AG09319 (cell line): ENCODE results near the gene NCKAP1.

ENCODE experiments used
- DNase-seq: peaks from one replicate; pipeline ENCODE4 v3.0.0-alpha.2; 2010; ENCODE audit warnings: low read depth; ENCODE audit errors: extremely low read depth
- TF ChIP-seq, protein P1 (sequence below): IDR thresholded peaks from 2 replicates; pipeline ENCODE4 v1.5.1; 2011; ENCODE audit warnings: low read depth, mild to moderate bottlenecking, inconsistent platforms, low read length, moderate library complexity

NCKAP1 gene

DNA sequence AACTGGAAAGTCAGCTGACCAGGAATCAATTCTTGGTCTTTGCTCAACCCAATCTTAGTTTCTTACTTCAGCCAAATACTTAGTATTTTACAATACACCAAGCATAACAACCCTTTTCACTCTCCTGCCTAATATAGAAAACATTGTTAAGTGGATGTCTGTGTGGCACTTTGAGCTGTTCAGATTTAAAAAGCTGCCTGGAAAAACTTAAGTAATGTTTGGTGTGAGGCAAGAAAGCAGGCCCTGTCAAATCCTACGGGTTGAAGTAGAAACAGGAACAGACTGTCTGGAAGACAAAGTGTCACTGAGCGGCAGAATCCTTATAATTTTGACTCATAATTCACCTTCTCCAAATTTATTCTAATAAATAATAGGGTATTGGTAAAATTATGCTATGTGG is 134.7 kb downstream of the NCKAP1 start:
- TF ChIP-seq, protein P1, sequence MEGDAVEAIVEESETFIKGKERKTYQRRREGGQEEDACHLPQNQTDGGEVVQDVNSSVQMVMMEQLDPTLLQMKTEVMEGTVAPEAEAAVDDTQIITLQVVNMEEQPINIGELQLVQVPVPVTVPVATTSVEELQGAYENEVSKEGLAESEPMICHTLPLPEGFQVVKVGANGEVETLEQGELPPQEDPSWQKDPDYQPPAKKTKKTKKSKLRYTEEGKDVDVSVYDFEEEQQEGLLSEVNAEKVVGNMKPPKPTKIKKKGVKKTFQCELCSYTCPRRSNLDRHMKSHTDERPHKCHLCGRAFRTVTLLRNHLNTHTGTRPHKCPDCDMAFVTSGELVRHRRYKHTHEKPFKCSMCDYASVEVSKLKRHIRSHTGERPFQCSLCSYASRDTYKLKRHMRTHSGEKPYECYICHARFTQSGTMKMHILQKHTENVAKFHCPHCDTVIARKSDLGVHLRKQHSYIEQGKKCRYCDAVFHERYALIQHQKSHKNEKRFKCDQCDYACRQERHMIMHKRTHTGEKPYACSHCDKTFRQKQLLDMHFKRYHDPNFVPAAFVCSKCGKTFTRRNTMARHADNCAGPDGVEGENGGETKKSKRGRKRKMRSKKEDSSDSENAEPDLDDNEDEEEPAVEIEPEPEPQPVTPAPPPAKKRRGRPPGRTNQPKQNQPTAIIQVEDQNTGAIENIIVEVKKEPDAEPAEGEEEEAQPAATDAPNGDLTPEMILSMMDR = no peak
- DNase-seq = no peak

GRCh38 chr2:182901748-182902147 is 136.5 kb downstream of the NCKAP1 start:
- no peak for DNase-seq

GRCh38 chr2:182898718-182899117 is 139.5 kb downstream of the NCKAP1 start:
- DNase-seq = no peak

More at GRCh38 chr2:182901748-182902147, 136.5 kb downstream of the NCKAP1 start:
- TF ChIP-seq, protein P1 = no peak

DNA sequence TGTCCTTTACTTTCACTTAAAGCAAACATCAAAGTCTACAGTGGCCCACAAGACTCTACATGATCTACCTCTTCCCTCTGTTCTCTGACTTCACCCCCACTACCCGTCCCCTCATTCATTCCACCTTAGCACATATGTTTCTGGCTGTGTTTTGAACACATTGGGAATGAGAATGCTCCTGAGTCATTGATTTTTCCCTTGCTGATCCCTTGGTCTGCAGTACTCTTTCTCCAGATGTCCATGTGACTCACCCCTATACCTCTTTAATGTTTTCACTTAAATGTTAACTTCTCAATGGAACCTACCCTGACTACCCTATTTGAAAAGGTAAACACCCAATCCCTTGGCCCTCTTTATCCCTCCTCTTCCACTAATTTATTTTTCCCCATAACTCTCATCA is 141.1 kb downstream of the NCKAP1 start:
- TF ChIP-seq, protein P1 = no peak
- no peak for DNase-seq

More at GRCh38 chr2:182898718-182899117, 139.5 kb downstream of the NCKAP1 start:
- TF ChIP-seq, protein P1 = no peak

GRCh38 chr2:182895798-182896197 is 142.5 kb downstream of the NCKAP1 start:
- no peak for DNase-seq
- TF ChIP-seq, protein P1 = no peak

GRCh38 chr2:182895169-182895568 is 143.1 kb downstream of the NCKAP1 start:
- no peak for DNase-seq
- TF ChIP-seq, protein P1 = no peak

GRCh38 chr2:182894174-182894573 is 144.1 kb downstream of the NCKAP1 start:
- DNase-seq = no peak
- TF ChIP-seq, protein P1 = no peak
